HEK293 (cell line): ENCODE results near the gene SQOR.

Experiments
- CTCF ChIA-PET: fragments of 350-600 bp; formaldehyde crosslinking; extraction: SDS; loops from one replicate; lab custom pipeline; 2021; ENCODE audit warnings: antibody characterized with exemption; lab: Yijun Ruan, JAX
- POLR2A ChIA-PET: fragments of 300-600 bp; formaldehyde crosslinking; extraction: SDS; loops from one replicate; lab custom pipeline; 2020; ENCODE audit warnings: antibody characterized with exemption, inconsistent platforms; lab: Yijun Ruan, JAX
- H3K27ac ChIP-seq: fragments of 200-500 bp; sonication (Bioruptor generic); 2 replicates; pipeline ENCODE4 v1.5.1; 2014; ENCODE audit warnings: low read depth, low read length, control low read depth, inconsistent platforms; ENCODE audit errors: extremely low read depth
- H3K36me3 ChIP-seq, 2 experiments: fragments of 200-500 bp in 1 of 2; sonication (Bioruptor generic) in 1 of 2; 1 replicate in 1 of 2; 2 replicates in 1 of 2; pipeline ENCODE4 v1.5.1; 2014 to 2017; ENCODE audit warnings: inconsistent platforms in 2 of 2, low read length in 2 of 2; ENCODE audit not compliant: control insufficient read depth in 2 of 2, insufficient read depth in 1 of 2
- H3K4me1 ChIP-seq: fragments of 200-500 bp; sonication (Bioruptor generic); 2 replicates; pipeline ENCODE4 v1.5.1; 2014; ENCODE audit warnings: mild to moderate bottlenecking, low read length, inconsistent platforms; ENCODE audit not compliant: control insufficient read depth, insufficient read depth
- H3K4me3 ChIP-seq: 2 replicates; pipeline ENCODE4 v1.5.1; 2011; ENCODE audit warnings: low read depth, mild to moderate bottlenecking, control low read depth, low read length, moderate library complexity
- H3K9me3 ChIP-seq: fragments of 200-500 bp; sonication (Bioruptor generic); 2 replicates; pipeline ENCODE4 v1.5.1; 2014; ENCODE audit warnings: low read depth, low read length, inconsistent platforms; ENCODE audit not compliant: control insufficient read depth, insufficient read depth
- CTCF ChIP-seq: fragments of 450-650 bp; formaldehyde crosslinking; IDR thresholded peaks from 2 replicates; pipeline ENCODE4 v1.5.1; 2016; ENCODE audit warnings: missing biosample characterization, missing genetic modification characterization
- GLI4 ChIP-seq: fragments of 450-650 bp; formaldehyde crosslinking; IDR thresholded peaks from 2 replicates; pipeline ENCODE4 v1.5.1; 2016; ENCODE audit warnings: missing biosample characterization, missing genetic modification characterization
- HOXD13 ChIP-seq: sonication (generic); formaldehyde crosslinking; IDR thresholded peaks from 2 replicates; pipeline ENCODE4 v1.8.0; 2022; ENCODE audit warnings: missing genetic modification reagents, borderline replicate concordance
- MZF1 ChIP-seq: fragments of 450-650 bp; formaldehyde crosslinking; IDR thresholded peaks from 2 replicates; pipeline ENCODE4 v1.5.1; 2017; ENCODE audit warnings: missing biosample characterization, missing genetic modification characterization, borderline replicate concordance
- PATZ1 ChIP-seq: fragments of 450-650 bp; formaldehyde crosslinking; IDR thresholded peaks from 2 replicates; pipeline ENCODE4 v1.5.1; 2016; ENCODE audit warnings: missing biosample characterization, missing genetic modification characterization
- YY1 ChIP-seq: fragments of 450-650 bp; formaldehyde crosslinking; IDR thresholded peaks from 2 replicates; pipeline ENCODE4 v1.5.1; 2018; ENCODE audit warnings: missing biosample characterization, missing genetic modification characterization
- ZBTB17 ChIP-seq: fragments of 450-650 bp; formaldehyde crosslinking; IDR thresholded peaks from 2 replicates; pipeline ENCODE4 v1.5.1; 2016; ENCODE audit warnings: missing biosample characterization, missing genetic modification characterization
- ZBTB21 ChIP-seq: fragments of 450-650 bp; formaldehyde crosslinking; IDR thresholded peaks from 2 replicates; pipeline ENCODE4 v1.5.1; 2017; ENCODE audit warnings: missing biosample characterization, missing genetic modification characterization
- ZNF169 ChIP-seq: fragments of 450-650 bp; formaldehyde crosslinking; IDR thresholded peaks from 2 replicates; pipeline ENCODE4 v1.5.1; 2016; ENCODE audit warnings: missing biosample characterization, missing genetic modification characterization
- ZNF292 ChIP-seq: fragments of 450-650 bp; formaldehyde crosslinking; IDR thresholded peaks from 2 replicates; pipeline ENCODE4 v1.5.1; 2016; ENCODE audit warnings: low read depth, missing biosample characterization, missing genetic modification characterization, borderline replicate concordance
- ZNF302 ChIP-seq: fragments of 450-650 bp; formaldehyde crosslinking; IDR thresholded peaks from 2 replicates; pipeline ENCODE4 v1.5.1; 2016; ENCODE audit warnings: missing biosample characterization, missing genetic modification characterization, low read depth
- ZNF366 ChIP-seq: fragments of 450-650 bp; formaldehyde crosslinking; conservative IDR thresholded peaks from 2 replicates; pipeline ENCODE4 v1.5.1; 2016; ENCODE audit warnings: missing biosample characterization, missing genetic modification characterization
- ZNF426 ChIP-seq: fragments of 450-650 bp; formaldehyde crosslinking; IDR thresholded peaks from 2 replicates; pipeline ENCODE4 v1.5.1; 2017; ENCODE audit warnings: missing biosample characterization, missing genetic modification characterization, mild to moderate bottlenecking, inconsistent platforms, moderate library complexity
- ZNF529 ChIP-seq: fragments of 450-650 bp; formaldehyde crosslinking; IDR thresholded peaks from 2 replicates; pipeline ENCODE4 v1.5.1; 2017; ENCODE audit warnings: missing genetic modification characterization, missing biosample characterization; ENCODE audit not compliant: insufficient replicate concordance
- ZNF621 ChIP-seq: fragments of 450-650 bp; formaldehyde crosslinking; IDR thresholded peaks from 2 replicates; pipeline ENCODE4 v1.5.1; 2017; ENCODE audit warnings: missing biosample characterization, missing genetic modification characterization
- ZNF629 ChIP-seq: fragments of 450-650 bp; formaldehyde crosslinking; IDR thresholded peaks from 2 replicates; pipeline ENCODE4 v1.5.1; 2017; ENCODE audit warnings: missing biosample characterization, missing genetic modification characterization
- ZNF76 ChIP-seq: fragments of 450-650 bp; formaldehyde crosslinking; IDR thresholded peaks from 2 replicates; pipeline ENCODE4; 2016; ENCODE audit warnings: low read depth, missing biosample characterization, missing genetic modification characterization, borderline replicate concordance
- ZSCAN4 ChIP-seq: fragments of 450-650 bp; formaldehyde crosslinking; IDR thresholded peaks from 2 replicates; pipeline ENCODE4 v1.5.1; 2017; ENCODE audit warnings: missing biosample characterization, missing genetic modification characterization
- ZXDB ChIP-seq: fragments of 450-650 bp; formaldehyde crosslinking; IDR thresholded peaks from 2 replicates; pipeline ENCODE4 v1.5.1; 2016; ENCODE audit warnings: missing biosample characterization, missing genetic modification characterization
- TF ChIP-seq, protein P1 (sequence below): fragments of 450-650 bp; formaldehyde crosslinking; IDR thresholded peaks from 2 replicates; pipeline ENCODE4 v1.5.1; 2016; ENCODE audit warnings: missing biosample characterization, missing genetic modification characterization

Gene SQOR

DNA sequence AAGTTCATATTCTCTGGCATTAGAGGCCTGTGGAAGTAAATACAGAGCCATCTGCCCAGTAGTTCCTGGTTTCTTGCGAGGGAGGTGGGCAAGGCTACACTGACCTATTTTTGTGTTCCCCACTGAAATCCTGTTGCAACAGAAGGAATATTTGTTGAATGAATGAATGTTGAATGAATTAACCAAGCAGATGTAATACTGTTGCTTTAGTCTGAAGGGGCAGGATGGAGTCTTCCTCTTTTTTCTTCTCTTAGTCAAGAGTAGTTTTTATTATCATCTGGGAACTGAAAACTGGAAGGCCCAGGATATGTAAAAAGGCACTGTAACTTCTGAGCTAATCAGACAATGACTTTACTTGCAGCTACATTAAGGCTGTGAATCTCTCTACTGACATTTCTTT, 30.5 kb upstream of the SQOR start:
- H3K4me1 ChIP-seq: no peaks in the 10 kb centered on the region
- no peak overlapping the region for H3K4me3 ChIP-seq
- no peak for TF ChIP-seq ZNF292 (tag by site-specific recombination)
- TF ChIP-seq PATZ1 (tag by site-specific recombination): no peak
- TF ChIP-seq ZNF621 (tag by site-specific recombination): no peak
- no peak for TF ChIP-seq ZSCAN4 (tag by site-specific recombination)
- no peak for TF ChIP-seq MZF1
- TF ChIP-seq ZXDB (tag by site-specific recombination): no peak
- no peak for TF ChIP-seq ZNF302 (tag by site-specific recombination)
- TF ChIP-seq HOXD13 (CRISPR knock-in tag): no peak
- no peak for TF ChIP-seq ZNF76 (tag by site-specific recombination)
- no peak for TF ChIP-seq ZNF169
- TF ChIP-seq ZNF629 (tag by site-specific recombination): no peak
- no peak for TF ChIP-seq ZNF366
- TF ChIP-seq ZNF426: no peak
- TF ChIP-seq, protein P1, sequence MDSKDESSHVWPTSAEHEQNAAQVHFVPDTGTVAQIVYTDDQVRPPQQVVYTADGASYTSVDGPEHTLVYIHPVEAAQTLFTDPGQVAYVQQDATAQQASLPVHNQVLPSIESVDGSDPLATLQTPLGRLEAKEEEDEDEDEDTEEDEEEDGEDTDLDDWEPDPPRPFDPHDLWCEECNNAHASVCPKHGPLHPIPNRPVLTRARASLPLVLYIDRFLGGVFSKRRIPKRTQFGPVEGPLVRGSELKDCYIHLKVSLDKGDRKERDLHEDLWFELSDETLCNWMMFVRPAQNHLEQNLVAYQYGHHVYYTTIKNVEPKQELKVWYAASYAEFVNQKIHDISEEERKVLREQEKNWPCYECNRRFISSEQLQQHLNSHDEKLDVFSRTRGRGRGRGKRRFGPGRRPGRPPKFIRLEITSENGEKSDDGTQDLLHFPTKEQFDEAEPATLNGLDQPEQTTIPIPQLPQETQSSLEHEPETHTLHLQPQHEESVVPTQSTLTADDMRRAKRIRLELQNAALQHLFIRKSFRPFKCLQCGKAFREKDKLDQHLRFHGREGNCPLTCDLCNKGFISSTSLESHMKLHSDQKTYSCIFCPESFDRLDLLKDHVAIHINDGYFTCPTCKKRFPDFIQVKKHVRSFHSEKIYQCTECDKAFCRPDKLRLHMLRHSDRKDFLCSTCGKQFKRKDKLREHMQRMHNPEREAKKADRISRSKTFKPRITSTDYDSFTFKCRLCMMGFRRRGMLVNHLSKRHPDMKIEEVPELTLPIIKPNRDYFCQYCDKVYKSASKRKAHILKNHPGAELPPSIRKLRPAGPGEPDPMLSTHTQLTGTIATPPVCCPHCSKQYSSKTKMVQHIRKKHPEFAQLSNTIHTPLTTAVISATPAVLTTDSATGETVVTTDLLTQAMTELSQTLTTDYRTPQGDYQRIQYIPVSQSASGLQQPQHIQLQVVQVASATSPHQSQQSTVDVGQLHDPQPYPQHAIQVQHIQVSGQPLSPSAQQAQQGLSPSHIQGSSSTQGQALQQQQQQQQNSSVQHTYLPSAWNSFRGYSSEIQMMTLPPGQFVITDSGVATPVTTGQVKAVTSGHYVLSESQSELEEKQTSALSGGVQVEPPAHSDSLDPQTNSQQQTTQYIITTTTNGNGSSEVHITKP (tag by site-specific recombination): no peak
- TF ChIP-seq GLI4 (tag by site-specific recombination): no peak
- TF ChIP-seq YY1 (tag by site-specific recombination): no peak
- TF ChIP-seq ZBTB21: no peak
- TF ChIP-seq ZNF529: no peak
- TF ChIP-seq CTCF: no peak
- TF ChIP-seq ZBTB17: no peak
- H3K27ac ChIP-seq: no peak overlapping the region
- ChIA-PET POLR2A (no interaction called here), CTCF (interaction anchor here (1.0 to 1.6 kb wide), 2 partner anchors 8 to 9 kb away, joined by 3 to 6 read pairs; no protein-coding TSS in a partner anchor)
- no peaks in the 10 kb centered on the region for H3K9me3 ChIP-seq
- H3K36me3 ChIP-seq: peaks cover 0 to 18% of the 10 kb centered on the region in 2 experiments; a peak in 2 of 3 replicates
